ENCODE results near the gene AGFG2.
"Not testable (repeated sequence)": the region's sequence is repeated elsewhere in the genome, so short reads cannot be mapped to it uniquely, and the experiment has no call there.

The AGFG2 gene

GRCh38 chr7:100521076-100521475 lies 17.9 kb upstream of the AGFG2 start:
- no peak for DNase-seq

GRCh38 chr7:100521909-100522593 lies 17.0 kb upstream of the AGFG2 start:
- DNase-seq = peak; percentile 33

- not testable (repeated sequence) for DNase-seq
These were observed 15.8 kb upstream of the AGFG2 start for GRCh38 chr7:100523192-100523591.

- DNase-seq = not testable (repeated sequence)
These were observed 10.7 kb upstream of the AGFG2 start for GRCh38 chr7:100528108-100528866.

GRCh38 chr7:100532165-100533022 lies 6.6 kb upstream of the AGFG2 start:
- peak; percentile 80 for DNase-seq

- not testable (repeated sequence) for DNase-seq
These were observed 3.0 kb upstream of the AGFG2 start for GRCh38 chr7:100535982-100536381.

GRCh38 chr7:100536695-100537094 lies 2.3 kb upstream of the AGFG2 start:
- not testable (repeated sequence) for DNase-seq

- DNase-seq = no peak
These were observed 702 bp upstream of the AGFG2 start for GRCh38 chr7:100538348-100538653.

GRCh38 chr7:100539436-100540006 lies 518 bp downstream of the AGFG2 start:
- DNase-seq = peak; percentile 37

GRCh38 chr7:100540073-100540723 lies 1.2 kb downstream of the AGFG2 start:
- no peak for DNase-seq

- DNase-seq = not testable (repeated sequence)
These were observed 2.3 kb downstream of the AGFG2 start for GRCh38 chr7:100541309-100541708.

GRCh38 chr7:100543586-100543985 lies 4.6 kb downstream of the AGFG2 start:
- DNase-seq = no peak

GRCh38 chr7:100544386-100544785 lies 5.4 kb downstream of the AGFG2 start:
- DNase-seq = no peak

GRCh38 chr7:100544967-100545359 lies 6.0 kb downstream of the AGFG2 start:
- DNase-seq = no peak

- no peak for DNase-seq
These were observed 6.5 kb downstream of the AGFG2 start for GRCh38 chr7:100545360-100546128.

- no peak for DNase-seq
These were observed 7.3 kb downstream of the AGFG2 start for GRCh38 chr7:100546129-100546925.

- no peak for DNase-seq
These were observed 8.2 kb downstream of the AGFG2 start for GRCh38 chr7:100546926-100547800.

- DNase-seq = peak; percentile 56
These were observed 8.9 kb downstream of the AGFG2 start for GRCh38 chr7:100547872-100548271.

- not testable (repeated sequence) for DNase-seq
These were observed 9.4 kb downstream of the AGFG2 start for GRCh38 chr7:100548446-100548845.

- DNase-seq = no peak
These were observed 13.5 kb downstream of the AGFG2 start for GRCh38 chr7:100552532-100552931.

Measured in hematopoietic multipotent progenitor cell treated with erythropoietin and hydrocortisone succinate and interleukin-3 and kit ligand, for 4 days (in vitro differentiated cells).